Measurements from ENCODE around the gene TLCD3A.

The TLCD3A gene

GRCh38 chr17:721540-721937 lies 10.9 kb upstream of the TLCD3A start:
- no peak overlapping the region for H3K9ac ChIP-seq (ENCODE audit: low read length)
- no peaks in the 10 kb centered on the region for H3K9me2 ChIP-seq (ENCODE audit: low read depth, low read length)
- H3K27me3 ChIP-seq (ENCODE audit: insufficient read depth, low read length), result no peaks in the 10 kb centered on the region
- H3K4me1 ChIP-seq (ENCODE audit: insufficient read depth, low read length, severe bottlenecking), result no peaks in the 10 kb centered on the region
- no peaks in the 10 kb centered on the region; the same call in 1 of the 2 replicates for H3K36me3 ChIP-seq (ENCODE audit: insufficient read depth, low read length)
- H3K9me3 ChIP-seq (ENCODE audit: low read length), result no peaks in the 10 kb centered on the region
- H4K20me1 ChIP-seq (ENCODE audit: insufficient read depth, low read length), result no peaks in the 10 kb centered on the region
- H2AFZ ChIP-seq (ENCODE audit: low read length), result no peak overlapping the region
- no peaks in the 10 kb centered on the region for H3K79me2 ChIP-seq (ENCODE audit: insufficient read depth, low read length)
- H3K4me2 ChIP-seq (ENCODE audit: low read length), result no peak overlapping the region
- H3F3A ChIP-seq (ENCODE audit: insufficient read depth, low read length), result no peaks in the 10 kb centered on the region
- H3K4me3 ChIP-seq (ENCODE audit: low read depth, low read length, poor library complexity, severe bottlenecking), result no peak overlapping the region
- TF ChIP-seq, protein P1, sequence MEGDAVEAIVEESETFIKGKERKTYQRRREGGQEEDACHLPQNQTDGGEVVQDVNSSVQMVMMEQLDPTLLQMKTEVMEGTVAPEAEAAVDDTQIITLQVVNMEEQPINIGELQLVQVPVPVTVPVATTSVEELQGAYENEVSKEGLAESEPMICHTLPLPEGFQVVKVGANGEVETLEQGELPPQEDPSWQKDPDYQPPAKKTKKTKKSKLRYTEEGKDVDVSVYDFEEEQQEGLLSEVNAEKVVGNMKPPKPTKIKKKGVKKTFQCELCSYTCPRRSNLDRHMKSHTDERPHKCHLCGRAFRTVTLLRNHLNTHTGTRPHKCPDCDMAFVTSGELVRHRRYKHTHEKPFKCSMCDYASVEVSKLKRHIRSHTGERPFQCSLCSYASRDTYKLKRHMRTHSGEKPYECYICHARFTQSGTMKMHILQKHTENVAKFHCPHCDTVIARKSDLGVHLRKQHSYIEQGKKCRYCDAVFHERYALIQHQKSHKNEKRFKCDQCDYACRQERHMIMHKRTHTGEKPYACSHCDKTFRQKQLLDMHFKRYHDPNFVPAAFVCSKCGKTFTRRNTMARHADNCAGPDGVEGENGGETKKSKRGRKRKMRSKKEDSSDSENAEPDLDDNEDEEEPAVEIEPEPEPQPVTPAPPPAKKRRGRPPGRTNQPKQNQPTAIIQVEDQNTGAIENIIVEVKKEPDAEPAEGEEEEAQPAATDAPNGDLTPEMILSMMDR (IDR thresholded peaks at IDR 0.05; ENCODE audit: low read length), result no peak
- TF ChIP-seq EZH2 (IDR thresholded peaks at IDR 0.05; ENCODE audit: borderline replicate concordance, low read length), result no peak
- no peak overlapping the region for H3K27ac ChIP-seq (ENCODE audit: low read depth, low read length, poor library complexity, severe bottlenecking)

- Histone ChIP-seq H3K36me3 (ENCODE audit: insufficient read depth, low read length) (no peaks in the 10 kb centered on the region; the same call in 1 of the 2 replicates), H3K4me1 (ENCODE audit: insufficient read depth, low read length, severe bottlenecking) (no peaks in the 10 kb centered on the region), H3K4me3 (ENCODE audit: low read depth, low read length, poor library complexity, severe bottlenecking) (no peak overlapping the region), H3K79me2 (ENCODE audit: insufficient read depth, low read length) (no peaks in the 10 kb centered on the region), H3K27ac (ENCODE audit: low read depth, low read length, poor library complexity, severe bottlenecking) (no peak overlapping the region), H3F3A (ENCODE audit: insufficient read depth, low read length) (no peaks in the 10 kb centered on the region), H3K4me2 (ENCODE audit: low read length) (no peak overlapping the region), H3K27me3 (ENCODE audit: insufficient read depth, low read length) (peaks cover 5% of the 10 kb centered on the region; the same call in 1 of the 2 replicates), H2AFZ (ENCODE audit: low read length) (no peak overlapping the region), H3K9me3 (ENCODE audit: low read length) (no peaks in the 10 kb centered on the region), H3K9ac (ENCODE audit: low read length) (no peak overlapping the region), H4K20me1 (ENCODE audit: insufficient read depth, low read length) (no peaks in the 10 kb centered on the region), H3K9me2 (ENCODE audit: low read depth, low read length) (no peaks in the 10 kb centered on the region)
- TF ChIP-seq, protein P1 (IDR thresholded peaks at IDR 0.05; ENCODE audit: low read length), result no peak
- TF ChIP-seq EZH2 (IDR thresholded peaks at IDR 0.05; ENCODE audit: borderline replicate concordance, low read length), result no peak
Measured at GRCh38 chr17:725084-725483, 7.3 kb upstream of the TLCD3A start.

GRCh38 chr17:725746-726145 lies 6.7 kb upstream of the TLCD3A start:
- Histone ChIP-seq H3F3A (ENCODE audit: insufficient read depth, low read length) (no peaks in the 10 kb centered on the region), H3K4me3 (ENCODE audit: low read depth, low read length, poor library complexity, severe bottlenecking) (no peak overlapping the region), H4K20me1 (ENCODE audit: insufficient read depth, low read length) (no peaks in the 10 kb centered on the region), H3K9me3 (ENCODE audit: low read length) (no peaks in the 10 kb centered on the region), H3K79me2 (ENCODE audit: insufficient read depth, low read length) (no peaks in the 10 kb centered on the region), H3K9me2 (ENCODE audit: low read depth, low read length) (no peaks in the 10 kb centered on the region), H3K27ac (ENCODE audit: low read depth, low read length, poor library complexity, severe bottlenecking) (no peak overlapping the region), H2AFZ (ENCODE audit: low read length) (no peak overlapping the region), H3K4me1 (ENCODE audit: insufficient read depth, low read length, severe bottlenecking) (no peaks in the 10 kb centered on the region), H3K27me3 (ENCODE audit: insufficient read depth, low read length) (peaks cover 5% of the 10 kb centered on the region; the same call in 1 of the 2 replicates), H3K4me2 (ENCODE audit: low read length) (no peak overlapping the region), H3K9ac (ENCODE audit: low read length) (no peak overlapping the region), H3K36me3 (ENCODE audit: insufficient read depth, low read length) (no peaks in the 10 kb centered on the region; the same call in 1 of the 2 replicates)
- TF ChIP-seq EZH2 (IDR thresholded peaks at IDR 0.05; ENCODE audit: borderline replicate concordance, low read length), result no peak
- TF ChIP-seq, protein P1 (IDR thresholded peaks at IDR 0.05; ENCODE audit: low read length), result no peak
